IMR-90 (cell line): Measurements from ENCODE around the gene ADPRHL1. TPM values are rescaled to one million over a fixed set of nuclear protein-coding genes. Genes with fewer than 3 reads are reported as not detected.

Experiments used
- ATAC-seq: fragments of 200-7000 bp; cut with Tn5 transposase; 2 replicates; pipeline ENCODE4 v1.9.1; 2020; ENCODE audit warnings: low read depth, mild to moderate bottlenecking, moderate library complexity
- BruUV-seq: library from RNA; stranded (reverse); fragments of 400-500 nt; replicated peaks from 2 replicates; lab custom pipeline; 2021; lab: Mats Ljungman, UMichigan
- CTCF ChIA-PET: fragments of 300-600 bp; formaldehyde crosslinking; extraction: SDS; loops from one replicate; lab custom pipeline; 2021; ENCODE audit warnings: antibody characterized with exemption; lab: Yijun Ruan, JAX
- POLR2A ChIA-PET: fragments of 300-600 bp; sonication (Branson Sonifier 250); formaldehyde crosslinking; loops from one replicate; lab custom pipeline; 2022; ENCODE audit warnings: antibody characterized with exemption; ENCODE audit not compliant: unreplicated experiment; lab: Charles Lee
- DNase-seq: peaks from one replicate; pipeline ENCODE4 v3.0.0; 2013
- H2AFZ ChIP-seq: replicated peaks from 2 replicates; pipeline ENCODE3; 2013; ENCODE audit warnings: low read length, mild to moderate bottlenecking; ENCODE audit not compliant: poor library complexity
- H2AK5ac ChIP-seq: 2 replicates; pipeline ENCODE4 v1.6.1; 2013; ENCODE audit warnings: low read depth, low read length, inconsistent platforms
- H2AK9ac ChIP-seq: replicated peaks from 2 replicates; pipeline ENCODE3; 2013; ENCODE audit warnings: mild to moderate bottlenecking, low read depth, low read length, moderate library complexity; ENCODE audit not compliant: poor library complexity
- H2BK120ac ChIP-seq: 2 replicates; pipeline ENCODE4 v1.6.1; 2013; ENCODE audit warnings: low read depth, low read length, inconsistent platforms
- H2BK15ac ChIP-seq: 3 replicates; pipeline ENCODE4 v1.6.1; 2013; ENCODE audit warnings: low read depth, low read length, inconsistent platforms
- H2BK20ac ChIP-seq: 2 replicates; pipeline ENCODE4 v1.6.1; 2013; ENCODE audit warnings: low read depth, mild to moderate bottlenecking, inconsistent platforms, low read length, moderate library complexity
- H2BK5ac ChIP-seq: 2 replicates; pipeline ENCODE4 v1.6.1; 2013; ENCODE audit warnings: mild to moderate bottlenecking, low read depth, low read length, inconsistent platforms; ENCODE audit not compliant: poor library complexity, severe bottlenecking
- H3K14ac ChIP-seq: replicated peaks from 2 replicates; pipeline ENCODE4 v1.6.1; 2013; ENCODE audit warnings: low read depth, low read length, inconsistent platforms
- H3K18ac ChIP-seq: 2 replicates; pipeline ENCODE4 v1.6.1; 2013; ENCODE audit warnings: low read depth, low read length, control low read depth
- H3K23ac ChIP-seq: 2 replicates; pipeline ENCODE4 v1.6.1; 2013; ENCODE audit warnings: low read depth, low read length, inconsistent platforms
- H3K27ac ChIP-seq: 2 replicates; pipeline ENCODE4 v1.5.1; 2013; ENCODE audit warnings: mild to moderate bottlenecking, control low read depth, low read length; ENCODE audit not compliant: insufficient read depth
- H3K27me3 ChIP-seq: 2 replicates; pipeline ENCODE4 v1.6.1; 2013; ENCODE audit warnings: low read length; ENCODE audit not compliant: control insufficient read depth, insufficient read depth
- H3K36me3 ChIP-seq: 2 replicates; pipeline ENCODE4 v1.6.1; 2013; ENCODE audit warnings: low read length, mixed read lengths; ENCODE audit not compliant: control insufficient read depth, insufficient read depth
- H3K4ac ChIP-seq: 2 replicates; pipeline ENCODE4 v1.6.1; 2013; ENCODE audit warnings: low read depth, low read length, inconsistent platforms
- H3K4me1 ChIP-seq: 2 replicates; pipeline ENCODE4 v1.6.1; 2013; ENCODE audit warnings: low read length, mixed read lengths; ENCODE audit not compliant: control insufficient read depth, insufficient read depth
- H3K4me2 ChIP-seq: 2 replicates; pipeline ENCODE4 v1.6.1; 2013; ENCODE audit warnings: low read depth, mild to moderate bottlenecking, control low read depth, low read length, moderate library complexity
- H3K4me3 ChIP-seq: 2 replicates; pipeline ENCODE4 v1.5.1; 2013; ENCODE audit warnings: low read depth, mild to moderate bottlenecking, control low read depth, low read length, moderate library complexity; ENCODE audit not compliant: insufficient read depth
- H3K56ac ChIP-seq: 2 replicates; pipeline ENCODE4 v1.6.1; 2013; ENCODE audit warnings: low read length, inconsistent platforms; ENCODE audit not compliant: insufficient read depth; ENCODE audit errors: extremely low read depth
- H3K79me1 ChIP-seq, 2 experiments: 2 replicates each; pipeline ENCODE4 v1.6.1; 2013; ENCODE audit warnings: low read length in 2 of 2, inconsistent platforms in 1 of 2, low read depth in 1 of 2
- H3K9ac ChIP-seq: 2 replicates; pipeline ENCODE4 v1.6.1; 2013; ENCODE audit warnings: low read depth, low read length, control low read depth
- H3K9me1 ChIP-seq: 2 replicates; pipeline ENCODE4 v1.6.1; 2013; ENCODE audit warnings: low read length, inconsistent platforms; ENCODE audit not compliant: insufficient read depth
- H3K9me3 ChIP-seq: 2 replicates; pipeline ENCODE4 v1.6.1; 2013; ENCODE audit warnings: low read length; ENCODE audit not compliant: control insufficient read depth, insufficient read depth
- H4K20me1 ChIP-seq: 2 replicates; pipeline ENCODE4 v1.6.1; 2013; ENCODE audit warnings: low read length, inconsistent platforms; ENCODE audit not compliant: insufficient read depth
- H4K5ac ChIP-seq: 2 replicates; pipeline ENCODE4 v1.6.1; 2013; ENCODE audit warnings: mild to moderate bottlenecking, low read depth, low read length, control low read depth
- H4K8ac ChIP-seq, 2 experiments: 2 replicates each; pipeline ENCODE4 v1.6.1; 2013; ENCODE audit warnings: low read depth in 2 of 2, low read length in 2 of 2, control low read depth in 1 of 2, inconsistent platforms in 1 of 2
- H4K91ac ChIP-seq: 2 replicates; pipeline ENCODE4 v1.6.1; 2013; ENCODE audit warnings: low read depth, low read length, inconsistent platforms; ENCODE audit not compliant: insufficient read depth
- BHLHE40 ChIP-seq: fragments of 150-350 bp; IDR thresholded peaks from 2 replicates; pipeline ENCODE4 v1.6.1; 2016; ENCODE audit warnings: mild to moderate bottlenecking, low read depth, low read length
- CHD1 ChIP-seq: IDR thresholded peaks from 2 replicates; pipeline ENCODE4 v1.6.1; 2012; ENCODE audit warnings: low read depth, low read length, improper control_type of control experiment
- ELK1 ChIP-seq: fragments of 150-350 bp; IDR thresholded peaks from 2 replicates; pipeline ENCODE4 v1.6.1; 2016; ENCODE audit warnings: low read depth, mild to moderate bottlenecking, low read length, moderate library complexity, borderline replicate concordance
- FOS ChIP-seq: fragments of 150-350 bp; IDR thresholded peaks from 2 replicates; pipeline ENCODE4 v1.6.1; 2016; ENCODE audit warnings: low read depth, low read length
- MAFK ChIP-seq: IDR thresholded peaks from 2 replicates; pipeline ENCODE4 v1.6.1; 2012; ENCODE audit warnings: low read depth, low read length, improper control_type of control experiment
- MAZ ChIP-seq: IDR thresholded peaks from 2 replicates; pipeline ENCODE4 v1.6.1; 2012; ENCODE audit warnings: low read depth, mild to moderate bottlenecking, low read length, improper control_type of control experiment, moderate library complexity, borderline replicate concordance
- MXI1 ChIP-seq: IDR thresholded peaks from 2 replicates; pipeline ENCODE4 v1.6.1; 2012; ENCODE audit warnings: low read depth, mild to moderate bottlenecking, low read length, moderate library complexity, borderline replicate concordance
- NFE2L2 ChIP-seq: fragments of 150-350 bp; IDR thresholded peaks from 2 replicates; pipeline ENCODE4 v1.6.1; 2016; ENCODE audit warnings: low read depth, mild to moderate bottlenecking, low read length
- POLR2A ChIP-seq: IDR thresholded peaks from 2 replicates; pipeline ENCODE4 v1.6.1; 2012; ENCODE audit warnings: mild to moderate bottlenecking, low read depth, low read length
- RAD21 ChIP-seq: IDR thresholded peaks from 2 replicates; pipeline ENCODE4 v1.6.1; 2012; ENCODE audit warnings: low read length, improper control_type of control experiment
- RCOR1 ChIP-seq: IDR thresholded peaks from 2 replicates; pipeline ENCODE4 v1.6.1; 2012; ENCODE audit warnings: mild to moderate bottlenecking, low read length, improper control_type of control experiment; ENCODE audit not compliant: insufficient replicate concordance
- RFX5 ChIP-seq: IDR thresholded peaks from 2 replicates; pipeline ENCODE4 v1.8.0; 2012; ENCODE audit warnings: low read depth, mild to moderate bottlenecking, low read length, moderate library complexity
- SMC3 ChIP-seq: fragments of 150-350 bp; IDR thresholded peaks from 2 replicates; pipeline ENCODE4 v1.6.1; 2016; ENCODE audit warnings: low read depth, mild to moderate bottlenecking, antibody characterized with exemption, low read length, moderate library complexity
- USF2 ChIP-seq: fragments of 150-350 bp; IDR thresholded peaks from 2 replicates; pipeline ENCODE4 v1.6.1; 2017; ENCODE audit warnings: mild to moderate bottlenecking, antibody characterized with exemption, low read length, low read depth
- WGBS, 2 experiments: methylation state at CpG; one replicate each; pipeline versions ENCODE4 v1.1.5 to v1.1.7; 2013; ENCODE audit warnings: missing lambda C conversion rate in 2 of 2; ENCODE audit not compliant: insufficient read length in 1 of 2; ENCODE audit errors: extremely low coverage in 2 of 2; 5-methylcytosine and 5-hydroxymethylcytosine counted together
- dilution Hi-C: fragments of 300-500 bp; cut with HindIII; formaldehyde crosslinking; loops from one replicate; pipeline ENCODE4 v1.14.3; 2018; ENCODE audit warnings: low sequenced_read_pairs; ENCODE audit not compliant: unreplicated experiment
- in situ Hi-C: fragments of 300-500 bp; cut with MboI; formaldehyde crosslinking; loops from 3 replicates; pipeline ENCODE4 v1.14.3; 2019; ENCODE audit warnings: low sequenced_read_pairs, inconsistent platforms, mixed read lengths
- intact Hi-C: fragments of 100-400 bp; cut with micrococcal nuclease; formaldehyde crosslinking; loops from 2 replicates; pipeline ENCODE4 v1.10.0; 2022
- polyA plus RNA-seq, 3 experiments: library from polyadenylated mRNA; depleted of rRNA; stranded (reverse); fragments of >200 nt; gene quantifications; 2 replicates each; pipeline ENCODE4 v1.2.3, GENCODE V29; 2012; ENCODE audit warnings: low replicate concordance in 1 of 3
- total RNA-seq: library from RNA; depleted of rRNA; stranded (reverse); fragments of >200 nt; gene quantifications from 2 replicates; pipeline ENCODE4 v1.2.3, GENCODE V29; 2012
- TF ChIP-seq, protein P1 (sequence below): conservative IDR thresholded peaks from 2 replicates; pipeline ENCODE4 v1.5.1; 2012; ENCODE audit warnings: mild to moderate bottlenecking, low read depth, low read length, improper control_type of control experiment

ADPRHL1 gene
- total and polyA plus RNA-seq, 2 of the 4 experiments (the other 2 are of a cell fraction): 0.36 to 0.67 TPM

GRCh38 chr13:113483081-113483480 is 29.8 kb upstream of the ADPRHL1 start:
- Histone ChIP-seq H3K14ac (no peak overlapping the region), H3K9me3 (no peaks in the 10 kb centered on the region), H2BK15ac (no peak overlapping the region), H4K5ac (no peak overlapping the region), H2BK20ac (no peak overlapping the region), H3K9me1 (peaks cover 17% of the 10 kb centered on the region), H3K23ac (no peak overlapping the region), H3K27me3 (no peaks in the 10 kb centered on the region), H3K4me3 (no peak overlapping the region), H2AK5ac (no peak overlapping the region), H4K8ac (no peak overlapping the region), H3K4me2 (no peak overlapping the region), H3K9ac (no peak overlapping the region), H2AFZ (no peak overlapping the region), H2BK5ac (no peak overlapping the region), H3K36me3 (peaks cover 23% of the 10 kb centered on the region), H3K4ac (no peak overlapping the region), H3K27ac (no peak overlapping the region), H2AK9ac (no peak overlapping the region), H3K56ac (no peak overlapping the region), H3K79me1 (peaks cover 31 to 53% of the 10 kb centered on the region in 2 experiments), H3K4me1 (no peaks in the 10 kb centered on the region; the same call in 1 of the 2 replicates), H2BK120ac (no peak overlapping the region), H3K18ac (no peak overlapping the region), H4K20me1 (peaks cover 43% of the 10 kb centered on the region), H4K91ac (no peak overlapping the region)
- intact Hi-C loops: no loop called here
- POLR2A ChIA-PET: no interaction called here
- CTCF ChIA-PET: no interaction called here
- no peak for ATAC-seq
- no peak for DNase-seq
- dilution Hi-C loops: no loop called here
- no peak for TF ChIP-seq RCOR1
- no peak for TF ChIP-seq USF2
- TF ChIP-seq MXI1: no peak
- no peak for TF ChIP-seq ELK1
- no peak for TF ChIP-seq CHD1
- TF ChIP-seq, protein P1, sequence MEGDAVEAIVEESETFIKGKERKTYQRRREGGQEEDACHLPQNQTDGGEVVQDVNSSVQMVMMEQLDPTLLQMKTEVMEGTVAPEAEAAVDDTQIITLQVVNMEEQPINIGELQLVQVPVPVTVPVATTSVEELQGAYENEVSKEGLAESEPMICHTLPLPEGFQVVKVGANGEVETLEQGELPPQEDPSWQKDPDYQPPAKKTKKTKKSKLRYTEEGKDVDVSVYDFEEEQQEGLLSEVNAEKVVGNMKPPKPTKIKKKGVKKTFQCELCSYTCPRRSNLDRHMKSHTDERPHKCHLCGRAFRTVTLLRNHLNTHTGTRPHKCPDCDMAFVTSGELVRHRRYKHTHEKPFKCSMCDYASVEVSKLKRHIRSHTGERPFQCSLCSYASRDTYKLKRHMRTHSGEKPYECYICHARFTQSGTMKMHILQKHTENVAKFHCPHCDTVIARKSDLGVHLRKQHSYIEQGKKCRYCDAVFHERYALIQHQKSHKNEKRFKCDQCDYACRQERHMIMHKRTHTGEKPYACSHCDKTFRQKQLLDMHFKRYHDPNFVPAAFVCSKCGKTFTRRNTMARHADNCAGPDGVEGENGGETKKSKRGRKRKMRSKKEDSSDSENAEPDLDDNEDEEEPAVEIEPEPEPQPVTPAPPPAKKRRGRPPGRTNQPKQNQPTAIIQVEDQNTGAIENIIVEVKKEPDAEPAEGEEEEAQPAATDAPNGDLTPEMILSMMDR: no peak
- TF ChIP-seq MAFK: no peak
- no peak for TF ChIP-seq NFE2L2
- no peak for TF ChIP-seq RAD21
- TF ChIP-seq RFX5: no peak
- no peak for TF ChIP-seq SMC3
- TF ChIP-seq POLR2A: no peak
- no peak for TF ChIP-seq MAZ
- no peak for TF ChIP-seq FOS
- TF ChIP-seq BHLHE40: no peak
- whole genome bisulfite sequencing, 2 experiments: 96% methylated on average over 4 of the region's 7 CpGs; no CpG with 5 or more reads in 1 of the 2 experiments
- BruUV-seq: no TSS peak
- in situ Hi-C loops: no loop called here
